B cell (primary cell): Measurements from ENCODE around the gene UBE2O. TPM values are rescaled to one million over a fixed set of nuclear protein-coding genes. Genes with fewer than 3 reads are reported as not detected.

Experiments used
- ATAC-seq: fragments of 200-7000 bp; cut with Tn5 transposase; one replicate; pipeline ENCODE4 v1.10.0; 2021; ENCODE audit warnings: low read depth, mild to moderate bottlenecking, moderate number of reproducible peaks, moderate library complexity
- CTCF ChIA-PET: fragments of 350-600 bp; sonication (Branson Sonifier 250); formaldehyde crosslinking; loops from one replicate; lab custom pipeline; 2021; ENCODE audit warnings: antibody characterized with exemption, inconsistent platforms; lab: Charles Lee
- POLR2A ChIA-PET: fragments of 350-600 bp; sonication (Branson Sonifier 250); formaldehyde crosslinking; loops from one replicate; lab custom pipeline; 2021; ENCODE audit warnings: antibody characterized with exemption; lab: Charles Lee
- DNase-seq: peaks from one replicate; pipeline ENCODE4 v3.0.0; 2013
- H2AFZ ChIP-seq: 2 replicates; pipeline ENCODE4 v1.6.1; 2012; ENCODE audit warnings: mild to moderate bottlenecking, low read depth, low read length; ENCODE audit not compliant: insufficient read depth, poor library complexity, severe bottlenecking
- H3K27ac ChIP-seq, 2 donors: 1 replicate in 1 of 2; 2 replicates in 1 of 2; pipeline ENCODE4 v1.5.1; 2012 to 2013; ENCODE audit warnings: low read length in 2 of 2, mild to moderate bottlenecking in 2 of 2, moderate library complexity in 1 of 2
- H3K27me3 ChIP-seq, 4 experiments: fragments of 200-600 bp in 1 of 4; sonication (generic) in 1 of 4; replicated peaks in 1 of 4; 1 replicate in 2 of 4; 2 replicates in 2 of 4; pipeline versions ENCODE4 v1.6.1 to v1.7.0; 2013 to 2016; ENCODE audit warnings: low read length in 3 of 4, mild to moderate bottlenecking in 2 of 4, mixed read lengths in 1 of 4, moderate library complexity in 1 of 4; ENCODE audit not compliant: insufficient read depth in 4 of 4, control insufficient read depth in 3 of 4; ENCODE audit errors: control extremely low read depth in 1 of 4
- H3K36me3 ChIP-seq, 2 experiments: replicated peaks in 1 of 2; 1 replicate in 1 of 2; 2 replicates in 1 of 2; pipeline versions ENCODE4 v1.6.1 to v1.7.1; 2013; ENCODE audit warnings: low read length in 1 of 2; ENCODE audit not compliant: insufficient read depth in 2 of 2, control insufficient read depth in 1 of 2; ENCODE audit errors: control extremely low read depth in 1 of 2, extremely low read depth in 1 of 2
- H3K4me1 ChIP-seq, 2 donors: fragments of 200-600 bp in 1 of 2; sonication (generic) in 1 of 2; 1 replicate in 1 of 2; 2 replicates in 1 of 2; pipeline versions ENCODE4 v1.5.1 to v1.6.1; 2013 to 2017; ENCODE audit warnings: low read length in 2 of 2; ENCODE audit not compliant: control insufficient read depth in 2 of 2, insufficient read depth in 2 of 2
- H3K4me2 ChIP-seq: replicated peaks from 2 replicates; pipeline ENCODE3; 2012; ENCODE audit warnings: mild to moderate bottlenecking, low read depth, low read length; ENCODE audit not compliant: poor library complexity, severe bottlenecking
- H3K4me3 ChIP-seq, 5 experiments: fragments of 200-600 bp in 1 of 5; sonication (generic) in 1 of 5; 1 replicate in 3 of 5; 2 replicates in 2 of 5; pipeline versions ENCODE4 v1.5.1 to v1.7.0; 2011 to 2016; ENCODE audit warnings: low read length in 4 of 5, mild to moderate bottlenecking in 4 of 5, low read depth in 2 of 5, control low read depth in 1 of 5, moderate library complexity in 1 of 5; ENCODE audit not compliant: insufficient read depth in 1 of 5; ENCODE audit errors: control extremely low read depth in 1 of 5, extremely low read depth in 1 of 5
- H3K79me2 ChIP-seq: fragments of 200-600 bp; sonication (generic); one replicate; pipeline ENCODE4 v1.6.0; 2016; ENCODE audit warnings: low read length; ENCODE audit not compliant: control insufficient read depth, insufficient read depth
- H3K9ac ChIP-seq: fragments of 200-600 bp; sonication (generic); 2 replicates; pipeline ENCODE4 v1.6.1; 2017; ENCODE audit warnings: mild to moderate bottlenecking, low read length, moderate library complexity
- H3K9me3 ChIP-seq, 3 donors: one replicate each; pipeline versions ENCODE4 v1.6.1 to v1.7.1; 2013; ENCODE audit warnings: low read length in 2 of 3; ENCODE audit not compliant: control insufficient read depth in 2 of 3, insufficient read depth in 1 of 3; ENCODE audit errors: control extremely low read depth in 1 of 3
- H4K20me1 ChIP-seq: 2 replicates; pipeline ENCODE4 v1.6.0; 2012; ENCODE audit warnings: mild to moderate bottlenecking, low read length; ENCODE audit not compliant: insufficient read depth, control insufficient read depth, poor library complexity, severe bottlenecking
- H3K27ac Mint-ChIP-seq: one replicate; pipeline ENCODE4 v1.8.0; 2021; ENCODE audit warnings: mixed read lengths
- H3K27me3 Mint-ChIP-seq: one replicate; pipeline ENCODE4 v1.8.0; 2021; ENCODE audit warnings: mixed read lengths
- H3K4me1 Mint-ChIP-seq: one replicate; pipeline ENCODE4 v1.8.0; 2021; ENCODE audit warnings: mixed read lengths
- H3K4me3 Mint-ChIP-seq: one replicate; pipeline ENCODE4 v1.8.0; 2021; ENCODE audit warnings: mixed read lengths
- H3K9me3 Mint-ChIP-seq: one replicate; pipeline ENCODE4 v1.8.0; 2022; ENCODE audit warnings: mixed read lengths; ENCODE audit not compliant: insufficient read depth
- CTCF ChIP-seq: fragments of 200-600 bp; IDR thresholded peaks from one replicate; pipeline ENCODE4 v1.8.0; 2022; ENCODE audit warnings: antibody characterized with exemption, mild to moderate bottlenecking
- EZH2 ChIP-seq: IDR thresholded peaks from 2 replicates; pipeline ENCODE4 v1.6.1; 2012; ENCODE audit warnings: borderline replicate concordance, low read depth, mild to moderate bottlenecking, moderate library complexity, low read length; ENCODE audit not compliant: insufficient read depth, poor library complexity, severe bottlenecking
- WGBS: methylation state at CpG from one replicate; pipeline ENCODE4 v1.1.5; 2013; ENCODE audit warnings: missing lambda C conversion rate; ENCODE audit not compliant: insufficient coverage; 5-methylcytosine and 5-hydroxymethylcytosine counted together
- intact Hi-C: fragments of 100-400 bp; cut with micrococcal nuclease; formaldehyde crosslinking; loops from one replicate; pipeline ENCODE4 v1.10.0; 2022
- polyA plus RNA-seq: library from polyadenylated mRNA; depleted of rRNA; stranded (reverse); fragments of >200 nt; gene quantifications from 2 replicates; pipeline ENCODE4 v1.2.3, GENCODE V29; 2012
- total RNA-seq, 2 donors: library from RNA; stranded (reverse); fragments of 120-200 nt in 1 of 2; gene quantifications; 1 replicate in 1 of 2; 2 replicates in 1 of 2; pipeline versions ENCODE4 v1.2.3 to v1.2.4, GENCODE V29; 2013 to 2022

The UBE2O gene
- total and polyA plus RNA-seq, 2 donors (not counting 1 experiment from before 2014, with no cell fraction given) = 41.3 to 54.0 TPM

- no peaks in the 10 kb centered on the region for H4K20me1 ChIP-seq
- intact Hi-C loops = no loop called here
- TF ChIP-seq CTCF (no peak), EZH2 (no peak)
- no peak overlapping the region for H3K4me3 Mint-ChIP-seq
- H3K4me2 ChIP-seq = no peak overlapping the region
- no peaks in the 10 kb centered on the region for H3K27me3 ChIP-seq
- no peaks in the 10 kb centered on the region for H3K9me3 Mint-ChIP-seq
- peaks cover 15% of the 10 kb centered on the region for H3K79me2 ChIP-seq
- ATAC-seq = no peak
- H3K4me1 ChIP-seq = no peaks in the 10 kb centered on the region
- no peaks in the 10 kb centered on the region for H3K27me3 Mint-ChIP-seq
- H3K4me3 ChIP-seq = no peak overlapping the region
- H3K9ac ChIP-seq = no peak overlapping the region
- H3K4me1 Mint-ChIP-seq = peaks cover 2% of the 10 kb centered on the region
- 100% methylated on average over 1 of the region's 6 CpGs for WGBS
- no peak overlapping the region for H3K27ac ChIP-seq
- H3K27ac Mint-ChIP-seq = no peak overlapping the region
- DNase-seq = no peak
- POLR2A ChIA-PET = interaction anchor here (0.7 kb wide), 1 partner anchor 12 kb away, joined by 7 read pairs; no protein-coding TSS in a partner anchor
- CTCF ChIA-PET = interaction anchor here (0.6 to 1.0 kb wide), 3 partner anchors 57 to 335 kb away, joined by 3 to 5 read pairs (median 4); no protein-coding TSS in a partner anchor
- H3K36me3 ChIP-seq = peaks cover 6 to 7% of the 10 kb centered on the region in 2 experiments
- H2AFZ ChIP-seq = no peak overlapping the region
- no peaks in the 10 kb centered on the region for H3K9me3 ChIP-seq
These were observed 111.7 kb downstream of the UBE2O start for GRCh38 chr17:76341301-76341700.

Other genes starting within 250 kb of the UBE2O start
- gene RNF157, start 212.7 kb downstream of the UBE2O start, total RNA-seq = 1.2 and 1.4 TPM in 2 replicates
- gene RNF157, start 212.7 kb downstream of the UBE2O start, polyA plus RNA-seq = 0.54 and 0.84 TPM in 2 replicates
- gene UBALD2, start 187.8 kb downstream of the UBE2O start, total RNA-seq = 78.9 and 84.8 TPM in 2 replicates
- gene UBALD2, start 187.8 kb downstream of the UBE2O start, polyA plus RNA-seq = 155 and 252 TPM in 2 replicates
- gene QRICH2, start 144.9 kb downstream of the UBE2O start, total RNA-seq = 4.2 and 4.4 TPM in 2 replicates
- 3.1 and 4.5 TPM in 2 replicates for gene QRICH2, start 144.9 kb downstream of the UBE2O start, polyA plus RNA-seq
- 45.5 and 48.0 TPM in 2 replicates for gene PRPSAP1, start 99.2 kb downstream of the UBE2O start, total RNA-seq
- 43.0 and 61.4 TPM in 2 replicates for gene PRPSAP1, start 99.2 kb downstream of the UBE2O start, polyA plus RNA-seq
- 2.2 and 2.4 TPM in 2 replicates for gene SPHK1, start 68.5 kb downstream of the UBE2O start, total RNA-seq
- gene SPHK1, start 68.5 kb downstream of the UBE2O start, polyA plus RNA-seq = 1.1 and 1.9 TPM in 2 replicates
- 0.94 TPM in 1 of 2 replicates, not detected in the other for gene AANAT, start 14.5 kb upstream of the UBE2O start, total RNA-seq
- 0.42 and 0.88 TPM in 2 replicates for gene AANAT, start 14.5 kb upstream of the UBE2O start, polyA plus RNA-seq
- gene RHBDF2, start 48.3 kb upstream of the UBE2O start, total RNA-seq = 482 and 509 TPM in 2 replicates
- 276 and 288 TPM in 2 replicates for gene RHBDF2, start 48.3 kb upstream of the UBE2O start, polyA plus RNA-seq
- 2.7 and 3.0 TPM in 2 replicates for gene CYGB, start 84.6 kb upstream of the UBE2O start, total RNA-seq
- 0.14 and 0.42 TPM in 2 replicates for gene CYGB, start 84.6 kb upstream of the UBE2O start, polyA plus RNA-seq
- gene PRCD, start 86.9 kb upstream of the UBE2O start, total RNA-seq = 30.6 and 34.4 TPM in 2 replicates
- 10.5 and 18.0 TPM in 2 replicates for gene PRCD, start 86.9 kb upstream of the UBE2O start, polyA plus RNA-seq
- gene ST6GALNAC2, start 132.7 kb upstream of the UBE2O start, total RNA-seq = 2.7 TPM in 2 replicates
- gene ST6GALNAC2, start 132.7 kb upstream of the UBE2O start, polyA plus RNA-seq = 0.25 and 0.58 TPM in 2 replicates
- not detected in 2 replicates for gene ST6GALNAC1, start 190.6 kb upstream of the UBE2O start, total RNA-seq
- not detected in 2 replicates for gene ST6GALNAC1, start 190.6 kb upstream of the UBE2O start, polyA plus RNA-seq